Liver (tissue), 9 donors: ENCODE data around the gene DUSP7. TPM values are rescaled to one million over a fixed set of nuclear protein-coding genes. Genes with fewer than 3 reads are reported as not detected.

Source experiments
- DNase-seq: peaks from one replicate; pipeline ENCODE4 v3.0.0-alpha.2; 2017; ENCODE audit warnings: low spot score
- H3K27ac ChIP-seq, 2 donors: one replicate each; pipeline ENCODE4 v1.7.0; 2013; ENCODE audit warnings: inconsistent platforms in 2 of 2, low read length in 2 of 2, control low read depth in 1 of 2, low read depth in 1 of 2, mild to moderate bottlenecking in 1 of 2
- H3K27me3 ChIP-seq, 4 donors: one replicate each; pipeline versions ENCODE4 v1.6.1 to v1.7.0; 2013; ENCODE audit warnings: low read length in 3 of 4, inconsistent platforms in 1 of 4, mild to moderate bottlenecking in 1 of 4, moderate library complexity in 1 of 4; ENCODE audit not compliant: control insufficient read depth in 4 of 4, insufficient read depth in 4 of 4
- H3K36me3 ChIP-seq, 4 donors: one replicate each; pipeline versions ENCODE4 v1.6.1 to v1.7.0; 2013; ENCODE audit warnings: low read length in 3 of 4, mild to moderate bottlenecking in 3 of 4, low read depth in 1 of 4, moderate library complexity in 1 of 4; ENCODE audit not compliant: control insufficient read depth in 4 of 4, insufficient read depth in 3 of 4
- H3K4me1 ChIP-seq, 4 donors: one replicate each; pipeline versions ENCODE4 v1.6.1 to v1.7.0; 2013; ENCODE audit warnings: low read length in 3 of 4, mild to moderate bottlenecking in 3 of 4, moderate library complexity in 1 of 4; ENCODE audit not compliant: control insufficient read depth in 4 of 4, insufficient read depth in 4 of 4
- H3K4me3 ChIP-seq, 3 donors: one replicate each; pipeline versions ENCODE4 v1.6.1 to v1.7.0; 2013; ENCODE audit warnings: low read length in 3 of 3, control low read depth in 1 of 3, low read depth in 1 of 3, mild to moderate bottlenecking in 1 of 3
- H3K9ac ChIP-seq, 2 donors: one replicate each; pipeline ENCODE4 v1.7.0; 2013; ENCODE audit warnings: low read length in 2 of 2, mild to moderate bottlenecking in 2 of 2, moderate library complexity in 2 of 2, control low read depth in 1 of 2, low read depth in 1 of 2
- H3K9me3 ChIP-seq, 4 donors: one replicate each; pipeline versions ENCODE4 v1.6.1 to v1.7.0; 2013; ENCODE audit warnings: low read length in 3 of 4; ENCODE audit not compliant: control insufficient read depth in 4 of 4
- CTCF ChIP-seq: fragments of 150-350 bp; IDR thresholded peaks from 2 replicates; pipeline ENCODE4 v1.5.1; 2017; ENCODE audit warnings: improper control_type of control experiment, low read depth, low read length; ENCODE audit not compliant: missing input control
- EGR1 ChIP-seq, 2 donors: IDR thresholded peaks; 2 replicates each; pipeline ENCODE4 v1.6.1; 2016 to 2018; ENCODE audit warnings: antibody characterized with exemption in 2 of 2, low read depth in 2 of 2
- FOXA1 ChIP-seq: IDR thresholded peaks from 2 replicates; pipeline ENCODE4 v1.6.1; 2016; ENCODE audit warnings: antibody characterized with exemption
- FOXA2 ChIP-seq: IDR thresholded peaks from 2 replicates; pipeline ENCODE4 v1.6.1; 2016; ENCODE audit warnings: antibody characterized with exemption
- HNF4A ChIP-seq, 2 donors: conservative IDR thresholded peaks; 2 replicates each; pipeline ENCODE4 v1.6.1; 2016; ENCODE audit warnings: antibody characterized with exemption in 2 of 2, mild to moderate bottlenecking in 2 of 2
- HNF4G ChIP-seq: IDR thresholded peaks from 2 replicates; pipeline ENCODE4 v1.6.1; 2016; ENCODE audit warnings: antibody characterized with exemption
- JUND ChIP-seq, 2 donors: IDR thresholded peaks; 2 replicates each; pipeline ENCODE4 v1.6.1; 2016; ENCODE audit warnings: antibody characterized with exemption in 2 of 2
- NR2F2 ChIP-seq: IDR thresholded peaks from 2 replicates; pipeline ENCODE4 v1.6.1; 2016; ENCODE audit warnings: antibody characterized with exemption
- RAD21 ChIP-seq, 2 donors: IDR thresholded peaks; 2 replicates each; pipeline ENCODE4 v1.6.1; 2016; ENCODE audit warnings: antibody characterized with exemption in 2 of 2, mild to moderate bottlenecking in 2 of 2
- REST ChIP-seq: IDR thresholded peaks from 2 replicates; pipeline ENCODE4 v1.6.1; 2016; ENCODE audit warnings: antibody characterized with exemption, mild to moderate bottlenecking
- RXRA ChIP-seq, 2 donors: IDR thresholded peaks; 2 replicates each; pipeline ENCODE4 v1.6.1; 2017 to 2018; ENCODE audit warnings: antibody characterized with exemption in 2 of 2, mild to moderate bottlenecking in 1 of 2
- SP1 ChIP-seq: IDR thresholded peaks from 2 replicates; pipeline ENCODE4 v1.6.1; 2018; ENCODE audit warnings: antibody characterized with exemption, mild to moderate bottlenecking
- TAF1 ChIP-seq: conservative IDR thresholded peaks from 2 replicates; pipeline ENCODE4 v1.6.1; 2016; ENCODE audit warnings: antibody characterized with exemption, mild to moderate bottlenecking
- YY1 ChIP-seq: IDR thresholded peaks from 2 replicates; pipeline ENCODE4 v1.6.1; 2016; ENCODE audit warnings: antibody characterized with exemption, mild to moderate bottlenecking
- ZBTB33 ChIP-seq: IDR thresholded peaks from 2 replicates; pipeline ENCODE4 v1.6.1; 2016; ENCODE audit warnings: antibody characterized with exemption
- WGBS: extraction: QIAGEN DNeasy Blood & Tissue Kit; methylation state at CpG from one replicate; pipeline ENCODE4 v1.1.7; 2013; 5-methylcytosine and 5-hydroxymethylcytosine counted together
- polyA plus RNA-seq, 2 donors: library from polyadenylated mRNA; stranded (reverse) in 1 of 2; unstranded in 1 of 2; fragments of 200-250 nt in 1 of 2; fragments of >200 nt in 1 of 2; fragmentation: Nextera tagmentation in 1 of 2; extraction: Ambion mirVana in 1 of 2; gene quantifications; one replicate each; pipeline versions ENCODE4 v1.2.1 to v1.2.3, GENCODE V29; 2013 to 2015
- total RNA-seq, 2 donors: library from RNA; depleted of rRNA; stranded (reverse); fragments of >200 nt; gene quantifications; one replicate each; pipeline ENCODE4 v1.2.3, GENCODE V29; 2014
- TF ChIP-seq, protein P1 (sequence below): IDR thresholded peaks from 2 replicates; pipeline ENCODE4 v1.6.1; 2016; ENCODE audit warnings: antibody characterized with exemption
- TF ChIP-seq, protein P2 (sequence below): IDR thresholded peaks from 2 replicates; pipeline ENCODE4 v1.6.1; 2016; ENCODE audit warnings: antibody characterized with exemption
- donor health status: healthy.
- donor health status: healthy.
- donor health status: healthy.
- donor health status: healthy.
- donor health status: healthy.

Gene DUSP7
- total and polyA plus RNA-seq, 4 donors, result 1.5 to 5.0 (median 3.7) TPM

DNA sequence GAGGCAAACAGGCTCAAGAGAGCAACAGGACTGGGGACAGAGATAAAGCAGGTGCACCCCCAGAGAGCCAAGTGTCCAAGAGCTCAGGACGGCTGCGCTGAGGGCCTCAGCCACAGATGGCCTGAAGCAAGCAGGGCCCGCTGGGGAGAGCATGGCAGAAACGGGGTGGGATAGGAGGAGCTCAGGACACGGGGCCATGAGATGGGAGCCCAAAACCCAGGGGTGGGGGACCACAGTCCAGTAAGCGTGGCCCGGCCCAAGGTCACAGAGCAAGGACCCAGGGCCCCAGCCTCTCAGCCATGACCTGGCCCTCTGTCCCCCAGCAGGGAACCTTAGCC lies 9.5 kb downstream of the DUSP7 start:
- H3K9ac ChIP-seq, result no peak overlapping the region
- H3K27me3 ChIP-seq, result no peaks in the 10 kb centered on the region

DNA sequence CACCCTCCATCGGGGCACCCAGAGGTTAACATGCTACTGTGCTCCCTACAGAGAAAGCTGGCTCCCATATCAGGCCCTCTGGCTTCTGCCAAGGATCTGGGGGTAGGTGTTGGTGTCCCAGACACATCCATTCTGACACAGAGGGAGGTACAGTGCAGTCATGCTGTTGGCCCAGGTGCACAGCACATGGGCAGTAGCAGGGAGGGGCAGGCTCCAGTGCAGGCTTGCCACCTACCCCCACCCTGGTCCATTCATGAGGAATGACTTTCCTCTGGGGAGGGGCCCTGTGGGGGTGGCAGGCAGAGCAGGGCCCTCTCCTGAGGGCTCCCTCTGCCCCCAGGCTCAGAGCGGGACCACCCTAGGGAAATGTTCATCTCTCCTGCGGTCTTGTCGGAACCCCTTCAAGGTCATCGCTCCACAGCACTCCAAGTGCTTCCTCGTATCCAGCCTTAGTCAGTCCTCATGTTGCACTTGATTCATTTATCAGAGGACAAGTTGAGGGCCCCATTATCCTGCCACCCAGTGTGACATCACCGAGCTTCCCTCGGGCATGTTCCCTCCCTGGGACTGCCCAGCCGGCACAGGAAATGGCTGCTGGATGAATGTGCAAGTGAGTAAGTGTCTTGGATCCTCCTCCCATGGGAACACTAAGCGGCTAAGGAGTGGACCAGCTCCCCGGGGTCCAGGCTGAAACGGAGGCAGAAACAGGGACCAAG lies 10.0 kb downstream of the DUSP7 start:
- H3K9me3 ChIP-seq, result no peaks in the 10 kb centered on the region
- WGBS, result 81% methylated on average over 12 of the region's 12 CpGs
- H3K36me3 ChIP-seq, result peaks cover 5 to 17% (median 7%) of the 10 kb centered on the region in 4 donors
- H3K27ac ChIP-seq, result peak overlapping the region in 1 of 2 donors; percentile 64
- H3K9ac ChIP-seq, result no peak overlapping the region
- no peaks in the 10 kb centered on the region for H3K4me1 ChIP-seq
- no peak overlapping the region for H3K4me3 ChIP-seq
- TF ChIP-seq FOXA1 (no peak), EGR1 (IDR thresholded peaks at IDR 0.05; ENCODE audit: low read depth in 2 of 2) (no peak), YY1 (no peak), RXRA (IDR thresholded peaks at IDR 0.05) (no peak), JUND (IDR thresholded peaks at IDR 0.05) (no peak), ZBTB33 (no peak), REST (no peak), TAF1 (no peak), RAD21 (IDR thresholded peaks at IDR 0.05) (no peak), HNF4A (conservative IDR thresholded peaks at IDR 0.05) (no peak), CTCF (no peak), SP1 (no peak), NR2F2 (no peak)
- TF ChIP-seq, protein P1, sequence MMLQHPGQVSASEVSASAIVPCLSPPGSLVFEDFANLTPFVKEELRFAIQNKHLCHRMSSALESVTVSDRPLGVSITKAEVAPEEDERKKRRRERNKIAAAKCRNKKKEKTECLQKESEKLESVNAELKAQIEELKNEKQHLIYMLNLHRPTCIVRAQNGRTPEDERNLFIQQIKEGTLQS, result no peak
- DNase-seq, result no peak
- no peaks in the 10 kb centered on the region for H3K27me3 ChIP-seq

More for the DNA sequence above, 9.5 kb downstream of the DUSP7 start:
- H3K36me3 ChIP-seq, result peaks cover 5 to 18% (median 10%) of the 10 kb centered on the region in 4 donors
- H3K9me3 ChIP-seq, result no peaks in the 10 kb centered on the region
- peak overlapping the region in 1 of 2 donors; percentile 64 for H3K27ac ChIP-seq
- TF ChIP-seq EGR1 (IDR thresholded peaks at IDR 0.05; ENCODE audit: low read depth in 2 of 2) (no peak), TAF1 (no peak), RAD21 (IDR thresholded peaks at IDR 0.05) (no peak), HNF4A (conservative IDR thresholded peaks at IDR 0.05) (no peak), FOXA2 (no peak), ZBTB33 (no peak), JUND (IDR thresholded peaks at IDR 0.05) (no peak), YY1 (no peak), FOXA1 (no peak), HNF4G (no peak), SP1 (no peak), RXRA (IDR thresholded peaks at IDR 0.05) (no peak)
- TF ChIP-seq, protein P1, result no peak
- TF ChIP-seq, protein P2, sequence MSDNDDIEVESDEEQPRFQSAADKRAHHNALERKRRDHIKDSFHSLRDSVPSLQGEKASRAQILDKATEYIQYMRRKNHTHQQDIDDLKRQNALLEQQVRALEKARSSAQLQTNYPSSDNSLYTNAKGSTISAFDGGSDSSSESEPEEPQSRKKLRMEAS, result no peak
- WGBS, result 89% methylated on average over 7 of the region's 7 CpGs
- no peak overlapping the region for H3K4me3 ChIP-seq
- peaks cover 0 to 4% (median 1%) of the 10 kb centered on the region in 4 donors for H3K4me1 ChIP-seq
- no peak for DNase-seq
